ENCODE data around the gene SH3BGR. TPM values are rescaled to one million over a fixed set of nuclear protein-coding genes. Genes with fewer than 3 reads are reported as not detected.

Gene SH3BGR
- total RNA-seq, 2 experiments from 2014 or later = 0.88 to 1.7 TPM

DNA sequence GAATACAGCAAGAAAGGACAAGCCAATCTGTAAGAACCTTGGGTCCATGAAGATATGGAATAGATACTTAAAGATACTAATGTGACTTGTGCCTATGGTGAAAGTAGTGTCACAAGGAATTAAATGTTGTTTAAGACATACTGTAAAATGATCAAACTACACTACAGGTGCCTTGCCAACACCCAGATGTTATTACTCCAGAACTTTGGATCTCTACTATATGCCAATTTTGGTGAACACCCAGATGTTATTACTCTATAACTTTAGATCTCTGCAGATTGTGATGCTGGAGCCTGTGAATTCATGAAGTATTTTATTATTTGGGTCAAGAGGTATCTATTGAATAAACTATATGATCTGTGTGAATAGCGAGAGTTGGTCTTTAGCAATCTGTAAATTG lies 101.1 kb downstream of the SH3BGR start:
- DNase-seq = no peak
- Mint-ChIP-seq H3K9me3 (no peaks in the 10 kb centered on the region), H3K4me1 (no peaks in the 10 kb centered on the region), H3K36me3 (ENCODE audit: low read depth) (no peaks in the 10 kb centered on the region), H3K27me3 (no peaks in the 10 kb centered on the region), H3K4me3 (no peak overlapping the region), H3K27ac (no peak overlapping the region)
- ChIA-PET CTCF (no interaction called here), POLR2A (no interaction called here)

DNA sequence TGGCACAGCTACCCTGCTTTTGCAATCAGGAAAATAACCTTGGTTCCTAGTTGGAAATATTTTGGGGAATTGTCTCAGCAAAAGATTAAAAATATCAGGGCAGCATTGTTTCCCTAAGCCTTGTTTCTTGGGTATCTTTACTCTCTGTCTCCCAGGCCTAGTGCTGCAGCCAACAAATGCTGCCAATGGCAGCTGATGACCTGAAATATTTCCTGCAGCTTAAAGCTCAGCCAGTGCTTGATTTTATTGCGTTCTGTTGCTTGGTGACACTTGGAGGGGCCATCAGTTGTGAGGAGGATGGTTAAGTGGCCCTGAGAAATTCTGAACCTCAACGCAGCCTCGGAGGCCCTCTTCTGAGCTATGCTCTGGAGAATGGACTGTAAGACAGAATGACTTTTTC lies 101.6 kb downstream of the SH3BGR start:
- no peaks in the 10 kb centered on the region for H3K4me1 Mint-ChIP-seq
- H3K4me3 Mint-ChIP-seq = no peak overlapping the region
- H3K27me3 Mint-ChIP-seq = no peaks in the 10 kb centered on the region
- ChIA-PET POLR2A (no interaction called here), CTCF (no interaction called here)
- H3K27ac Mint-ChIP-seq = no peak overlapping the region
- H3K36me3 Mint-ChIP-seq (ENCODE audit: low read depth) = no peaks in the 10 kb centered on the region
- H3K9me3 Mint-ChIP-seq = no peaks in the 10 kb centered on the region
- DNase-seq = no peak

DNA sequence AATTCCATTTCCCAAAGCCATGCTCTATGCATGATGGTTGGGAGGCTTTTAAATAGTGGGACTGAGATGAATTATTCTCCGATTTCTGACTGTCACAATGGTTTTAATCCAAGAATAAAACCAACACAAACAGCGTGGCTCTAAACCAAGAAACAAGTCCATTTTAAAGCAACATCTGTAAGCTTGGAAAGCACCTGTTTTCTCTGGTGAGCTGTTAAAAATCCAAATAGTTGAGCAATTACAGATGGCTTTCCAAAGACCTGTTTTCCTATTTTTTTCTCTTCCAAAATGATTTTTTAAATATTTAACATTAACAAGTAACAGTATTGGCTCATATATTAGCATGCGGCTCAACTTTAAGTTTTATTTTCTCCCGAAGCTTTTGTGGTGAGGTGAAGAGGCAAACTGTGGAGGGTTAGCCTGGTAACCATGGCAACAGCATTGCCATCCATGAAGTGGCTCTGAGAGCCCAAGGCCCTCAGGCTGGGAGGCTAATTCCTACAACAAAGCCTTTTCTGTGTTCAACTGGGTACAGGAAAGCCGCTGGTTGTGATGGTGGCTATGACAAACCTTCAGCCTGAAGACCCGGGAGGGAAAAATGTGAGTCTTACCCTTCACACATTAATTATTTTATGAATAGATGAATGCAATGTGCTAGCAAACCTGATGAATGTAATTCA lies 104.3 kb downstream of the SH3BGR start:
- DNase-seq = no peak
- no peaks in the 10 kb centered on the region for H3K36me3 Mint-ChIP-seq (ENCODE audit: low read depth)
- H3K9me3 Mint-ChIP-seq = no peaks in the 10 kb centered on the region
- ChIA-PET CTCF (no interaction called here), POLR2A (no interaction called here)
- H3K4me1 Mint-ChIP-seq = no peaks in the 10 kb centered on the region
- no peak overlapping the region for H3K27ac Mint-ChIP-seq
- H3K27me3 Mint-ChIP-seq = no peaks in the 10 kb centered on the region
- no peak overlapping the region for H3K4me3 Mint-ChIP-seq

DNA sequence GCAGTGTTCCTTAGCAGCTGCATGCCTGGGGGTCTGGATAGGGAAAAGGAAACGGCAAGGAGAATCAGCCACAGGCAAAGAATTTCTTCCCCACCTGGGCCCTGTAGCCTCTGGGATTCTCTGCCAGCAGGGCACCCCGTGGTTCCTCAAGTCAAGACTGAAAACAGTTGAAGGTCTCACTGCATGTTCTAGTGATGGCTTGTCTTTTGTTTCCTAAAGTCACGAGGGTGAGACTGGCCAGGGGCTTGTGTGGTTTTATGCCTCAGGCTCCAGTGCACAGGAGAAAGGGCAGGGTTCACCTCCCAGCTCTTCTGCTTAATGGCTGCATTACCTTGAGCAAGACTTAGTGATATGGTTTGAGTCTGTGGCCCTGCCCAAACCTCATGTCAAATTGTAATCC lies 107.7 kb downstream of the SH3BGR start:
- H3K4me3 Mint-ChIP-seq = no peak overlapping the region
- H3K36me3 Mint-ChIP-seq (ENCODE audit: low read depth) = no peaks in the 10 kb centered on the region
- no peak overlapping the region for H3K27ac Mint-ChIP-seq
- H3K4me1 Mint-ChIP-seq = no peaks in the 10 kb centered on the region
- H3K9me3 Mint-ChIP-seq = no peaks in the 10 kb centered on the region
- no peaks in the 10 kb centered on the region for H3K27me3 Mint-ChIP-seq
- ChIA-PET CTCF (no interaction called here), POLR2A (no interaction called here)
- DNase-seq = no peak

DNA sequence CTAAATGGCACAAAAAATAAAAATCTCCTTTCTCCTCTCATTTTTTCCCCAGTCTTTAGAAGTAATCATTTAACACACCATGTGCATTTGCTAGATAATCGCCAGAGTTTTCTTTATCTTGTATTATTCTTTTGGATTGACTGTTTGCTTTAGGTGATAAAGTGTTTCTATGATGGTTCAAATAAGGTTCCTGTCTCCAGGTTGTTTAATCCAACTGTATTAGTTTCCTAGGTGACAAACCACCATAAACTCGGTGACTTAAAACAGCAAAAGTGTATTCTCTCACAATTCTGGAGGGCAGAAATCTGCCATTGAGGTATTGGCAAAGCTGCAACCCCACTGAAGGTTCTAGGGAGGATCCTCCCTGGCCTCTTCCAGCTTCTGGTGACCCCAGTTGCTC lies 109.4 kb downstream of the SH3BGR start:
- H3K4me1 Mint-ChIP-seq = no peaks in the 10 kb centered on the region
- no peaks in the 10 kb centered on the region for H3K27me3 Mint-ChIP-seq
- H3K9me3 Mint-ChIP-seq = no peaks in the 10 kb centered on the region
- no peak overlapping the region for H3K4me3 Mint-ChIP-seq
- POLR2A ChIA-PET = no interaction called here
- H3K36me3 Mint-ChIP-seq (ENCODE audit: low read depth) = no peaks in the 10 kb centered on the region
- CTCF ChIA-PET = no interaction called here
- DNase-seq = no peak
- no peak overlapping the region for H3K27ac Mint-ChIP-seq

DNA sequence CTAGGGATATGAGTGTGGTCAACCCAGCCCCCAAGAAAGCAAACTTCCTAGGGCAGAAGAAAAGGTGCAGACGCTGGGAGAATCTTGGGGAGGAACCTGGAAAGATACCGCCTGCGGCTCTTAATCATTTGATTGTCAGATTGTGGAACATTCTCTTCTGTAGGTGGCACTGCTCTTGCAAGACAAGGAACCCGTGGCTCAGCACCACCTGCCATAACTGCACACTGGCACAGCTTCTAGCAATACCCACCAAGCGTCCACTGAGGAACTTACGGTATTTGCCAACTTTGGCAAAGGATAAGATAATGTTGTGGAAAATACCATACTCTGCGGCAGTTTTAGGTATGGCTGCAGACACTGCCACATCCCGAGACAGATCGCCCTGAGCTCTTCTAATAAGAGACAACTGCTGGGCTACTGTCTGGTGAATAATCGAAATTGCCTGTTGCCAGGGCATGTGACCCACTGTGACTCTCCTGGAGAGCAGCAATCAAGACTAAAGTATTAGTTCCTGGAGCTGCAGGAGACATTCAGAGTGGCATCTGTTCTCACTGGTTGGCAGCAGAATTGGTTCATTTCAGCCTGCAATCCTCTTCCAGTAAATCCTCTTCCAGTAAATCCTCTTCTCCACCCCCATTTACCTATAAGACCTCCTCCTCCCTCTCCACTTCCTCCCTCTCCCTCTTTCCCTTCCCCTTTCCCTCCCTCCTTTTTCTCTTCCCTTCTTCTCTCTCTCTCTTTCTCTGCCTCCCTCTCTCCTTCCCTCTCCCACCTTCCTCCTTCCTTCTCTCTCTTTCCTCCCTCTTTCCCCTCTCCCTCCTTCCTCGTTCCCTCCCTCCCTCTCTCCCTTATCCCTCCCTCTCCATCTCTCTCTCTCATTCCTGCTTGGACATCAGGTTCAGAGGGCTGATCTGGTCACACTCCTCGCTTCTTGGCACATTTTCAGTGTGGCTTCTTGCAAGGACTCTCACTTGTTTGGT lies 111.3 kb downstream of the SH3BGR start:
- Mint-ChIP-seq H3K4me1 (no peaks in the 10 kb centered on the region), H3K27ac (no peak overlapping the region), H3K4me3 (no peak overlapping the region), H3K27me3 (no peaks in the 10 kb centered on the region), H3K9me3 (no peaks in the 10 kb centered on the region), H3K36me3 (ENCODE audit: low read depth) (no peaks in the 10 kb centered on the region)
- POLR2A ChIA-PET = no interaction called here
- CTCF ChIA-PET = no interaction called here
- DNase-seq = no peak

DNA sequence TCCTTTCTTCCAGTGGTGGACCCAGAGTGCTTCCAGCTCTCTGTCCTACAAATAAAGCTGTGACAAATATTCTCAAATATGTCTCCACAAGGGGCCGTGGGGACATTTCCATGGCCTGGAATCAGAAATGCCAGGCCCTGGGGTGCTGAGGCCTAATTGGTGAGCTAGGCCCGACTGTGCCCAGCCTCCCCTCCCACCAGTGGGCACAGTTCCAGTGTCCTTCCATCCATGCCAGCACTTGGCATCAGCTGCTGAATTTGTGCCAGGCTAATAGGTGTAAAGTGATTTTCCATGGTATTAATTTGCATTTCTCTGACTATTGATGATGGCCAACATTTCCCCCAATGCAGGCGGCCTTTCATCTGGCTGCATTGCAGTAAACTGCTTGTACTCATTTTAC lies 112.4 kb downstream of the SH3BGR start:
- H3K9me3 Mint-ChIP-seq = no peaks in the 10 kb centered on the region
- no peak for DNase-seq
- no peak overlapping the region for H3K4me3 Mint-ChIP-seq
- no peaks in the 10 kb centered on the region for H3K4me1 Mint-ChIP-seq
- H3K27me3 Mint-ChIP-seq = no peaks in the 10 kb centered on the region
- H3K36me3 Mint-ChIP-seq (ENCODE audit: low read depth) = no peaks in the 10 kb centered on the region
- ChIA-PET CTCF (no interaction called here), POLR2A (no interaction called here)
- H3K27ac Mint-ChIP-seq = no peak overlapping the region

Other genes starting within 250 kb of the SH3BGR start
- 10 to 100 TPM; 39.5 to 45.3 TPM for gene BRWD1, start 138.3 kb upstream of the SH3BGR start, total RNA-seq
- 100 to 1,000 TPM; 327 to 340 TPM for gene HMGN1, start 102.9 kb upstream of the SH3BGR start, total RNA-seq
- not detected for gene LCA5L, start 6.2 kb upstream of the SH3BGR start, total RNA-seq
- gene B3GALT5, start 161.0 kb downstream of the SH3BGR start, total RNA-seq = not detected